H9 (cell line): Measurements from ENCODE around the gene ANKRD42. TPM values are rescaled to one million over a fixed set of nuclear protein-coding genes. Genes with fewer than 3 reads are reported as not detected.

ENCODE experiments used
- DNase-seq: peaks from one replicate; pipeline ENCODE4 v3.0.0-alpha.2; 2017
- H2AFZ ChIP-seq: one replicate; pipeline ENCODE4 v1.6.1; 2013; ENCODE audit warnings: mild to moderate bottlenecking, low read length, control low read depth, moderate library complexity
- H2AK5ac ChIP-seq: 2 replicates; pipeline ENCODE4 v1.6.1; 2013; ENCODE audit warnings: low read length, control low read depth, mixed read lengths; ENCODE audit not compliant: insufficient read length
- H2BK120ac ChIP-seq: one replicate; pipeline ENCODE4 v1.6.1; 2013; ENCODE audit warnings: low read depth, mild to moderate bottlenecking, low read length, control low read depth, inconsistent platforms; ENCODE audit not compliant: poor library complexity, severe bottlenecking
- H2BK12ac ChIP-seq: 2 replicates; pipeline ENCODE4 v1.6.1; 2013; ENCODE audit warnings: low read length, control low read depth, mixed read lengths, low read depth; ENCODE audit not compliant: insufficient read length
- H2BK15ac ChIP-seq: 2 replicates; pipeline ENCODE4 v1.6.1; 2013; ENCODE audit warnings: low read depth, low read length, control low read depth
- H2BK20ac ChIP-seq: one replicate; pipeline ENCODE4 v1.6.1; 2013; ENCODE audit warnings: low read depth, mild to moderate bottlenecking, low read length, control low read depth, inconsistent platforms; ENCODE audit not compliant: poor library complexity, severe bottlenecking
- H2BK5ac ChIP-seq: 2 replicates; pipeline ENCODE4 v1.6.1; 2013; ENCODE audit warnings: low read length, control low read depth, mixed read lengths; ENCODE audit not compliant: insufficient read length
- H3K14ac ChIP-seq: 2 replicates; pipeline ENCODE4 v1.6.1; 2013; ENCODE audit warnings: low read length, control low read depth; ENCODE audit not compliant: insufficient read depth
- H3K18ac ChIP-seq: 2 replicates; pipeline ENCODE4 v1.6.1; 2013; ENCODE audit warnings: low read depth, mild to moderate bottlenecking, mixed read lengths, low read length, control low read depth; ENCODE audit not compliant: insufficient read length
- H3K23ac ChIP-seq: 2 replicates; pipeline ENCODE4 v1.6.1; 2013; ENCODE audit warnings: low read length, control low read depth, mixed read lengths, low read depth; ENCODE audit not compliant: insufficient read length
- H3K23me2 ChIP-seq: 2 replicates; pipeline ENCODE4 v1.6.1; 2013; ENCODE audit warnings: low read depth, mild to moderate bottlenecking, mixed read lengths, low read length, control low read depth; ENCODE audit not compliant: insufficient read length, poor library complexity, severe bottlenecking
- H3K27ac ChIP-seq: 2 replicates; pipeline ENCODE4 v1.5.1; 2013; ENCODE audit warnings: low read length, control low read depth, mixed read lengths, low read depth; ENCODE audit not compliant: insufficient read length
- H3K27me3 ChIP-seq: 2 replicates; pipeline ENCODE4 v1.6.1; 2013; ENCODE audit warnings: low read length, control low read depth, inconsistent platforms; ENCODE audit not compliant: insufficient read depth
- H3K4ac ChIP-seq: 2 replicates; pipeline ENCODE4 v1.6.1; 2013; ENCODE audit warnings: low read depth, mild to moderate bottlenecking, control low read depth, inconsistent platforms, low read length, moderate library complexity
- H3K4me1 ChIP-seq: 2 replicates; pipeline ENCODE4 v1.6.1; 2013; ENCODE audit warnings: low read length, control low read depth, inconsistent platforms; ENCODE audit not compliant: insufficient read depth
- H3K4me2 ChIP-seq: 2 replicates; pipeline ENCODE4 v1.6.1; 2013; ENCODE audit warnings: low read length, control low read depth, mixed read lengths; ENCODE audit not compliant: insufficient read length, insufficient read depth
- H3K56ac ChIP-seq: 2 replicates; pipeline ENCODE4 v1.6.1; 2013; ENCODE audit warnings: low read depth, mild to moderate bottlenecking, mixed read lengths, low read length, control low read depth; ENCODE audit not compliant: insufficient read length
- H3K79me1 ChIP-seq: 2 replicates; pipeline ENCODE4 v1.6.1; 2013; ENCODE audit warnings: low read depth, mild to moderate bottlenecking, moderate library complexity, low read length, control low read depth, inconsistent platforms; ENCODE audit not compliant: insufficient read depth, poor library complexity, severe bottlenecking
- H3K79me2 ChIP-seq: 2 replicates; pipeline ENCODE4 v1.6.1; 2013; ENCODE audit warnings: low read length, control low read depth, inconsistent platforms; ENCODE audit not compliant: insufficient read depth
- H3K9ac ChIP-seq: 2 replicates; pipeline ENCODE4 v1.6.1; 2013; ENCODE audit warnings: low read length, control low read depth, mixed read lengths; ENCODE audit not compliant: insufficient read length; ENCODE audit errors: extremely low read depth
- H3K9me3 ChIP-seq: one replicate; pipeline ENCODE4 v1.6.1; 2013; ENCODE audit warnings: low read depth, low read length, inconsistent platforms; ENCODE audit not compliant: control insufficient read depth
- H3T11ph ChIP-seq: one replicate; pipeline ENCODE4 v1.6.1; 2013; ENCODE audit warnings: mild to moderate bottlenecking, low read length, control low read depth, inconsistent platforms
- H4K20me1 ChIP-seq: one replicate; pipeline ENCODE4 v1.6.1; 2013; ENCODE audit not compliant: control insufficient read depth, insufficient read length, insufficient read depth
- H4K5ac ChIP-seq: 2 replicates; pipeline ENCODE4 v1.6.1; 2013; ENCODE audit warnings: low read depth, mild to moderate bottlenecking, mixed read lengths, low read length, control low read depth; ENCODE audit not compliant: insufficient read length
- H4K8ac ChIP-seq: replicated peaks from 2 replicates; pipeline ENCODE4 v1.6.1; 2013; ENCODE audit warnings: low read length, control low read depth, mixed read lengths, low read depth; ENCODE audit not compliant: insufficient read length
- H4K91ac ChIP-seq: 2 replicates; pipeline ENCODE4 v1.6.1; 2013; ENCODE audit warnings: low read depth, mild to moderate bottlenecking, moderate library complexity, mixed read lengths, low read length, control low read depth; ENCODE audit not compliant: insufficient read length
- H3K27ac Mint-ChIP-seq, 3 experiments: 2 replicates in 2 of 3; 3 replicates in 1 of 3; pipeline ENCODE4 v1.8.0; 2020 to 2021; ENCODE audit warnings: mixed read lengths in 3 of 3, mild to moderate bottlenecking in 1 of 3, moderate library complexity in 1 of 3
- H3K27me3 Mint-ChIP-seq: 2 replicates; pipeline ENCODE4 v1.8.0; 2021; ENCODE audit warnings: low read depth, mild to moderate bottlenecking, moderate library complexity, mixed read lengths
- H3K36me3 Mint-ChIP-seq, 3 experiments: 2 replicates in 2 of 3; 3 replicates in 1 of 3; pipeline ENCODE4 v1.8.0; 2020 to 2021; ENCODE audit warnings: low read depth in 3 of 3, mixed read lengths in 3 of 3; ENCODE audit not compliant: insufficient read depth in 1 of 3
- H3K4me1 Mint-ChIP-seq, 2 experiments: 2 replicates each; pipeline ENCODE4 v1.8.0; 2020; ENCODE audit warnings: mixed read lengths in 2 of 2
- H3K4me3 Mint-ChIP-seq, 2 experiments: 2 replicates in 1 of 2; 3 replicates in 1 of 2; pipeline ENCODE4 v1.8.0; 2020 to 2021; ENCODE audit warnings: mild to moderate bottlenecking in 2 of 2, mixed read lengths in 2 of 2, moderate library complexity in 1 of 2
- H3K9me3 Mint-ChIP-seq, 2 experiments: 2 replicates in 1 of 2; 3 replicates in 1 of 2; pipeline ENCODE4 v1.8.0; 2020; ENCODE audit warnings: mild to moderate bottlenecking in 2 of 2, mixed read lengths in 2 of 2, moderate library complexity in 1 of 2
- WGBS: extraction: QIAGEN DNeasy Blood & Tissue Kit; methylation state at CpG from one replicate; pipeline ENCODE4 v1.1.7; 2013; ENCODE audit warnings: missing lambda C conversion rate, low lambda C conversion rate, mixed read lengths; ENCODE audit not compliant: insufficient read length; ENCODE audit errors: extremely low coverage; 5-methylcytosine and 5-hydroxymethylcytosine counted together
- total RNA-seq: library from RNA; stranded (reverse); gene quantifications from 2 replicates; pipeline ENCODE4 v1.2.1, GENCODE V29; 2021
- TF ChIP-seq, protein P1 (sequence below): fragments of 200-600 bp; sonication (generic); conservative IDR thresholded peaks from 3 replicates; pipeline ENCODE4 v1.8.0; 2021; ENCODE audit warnings: antibody characterized with exemption, mild to moderate bottlenecking

The ANKRD42 gene
- total RNA-seq, 1 experiment from 2014 or later: 4.9 TPM

DNA sequence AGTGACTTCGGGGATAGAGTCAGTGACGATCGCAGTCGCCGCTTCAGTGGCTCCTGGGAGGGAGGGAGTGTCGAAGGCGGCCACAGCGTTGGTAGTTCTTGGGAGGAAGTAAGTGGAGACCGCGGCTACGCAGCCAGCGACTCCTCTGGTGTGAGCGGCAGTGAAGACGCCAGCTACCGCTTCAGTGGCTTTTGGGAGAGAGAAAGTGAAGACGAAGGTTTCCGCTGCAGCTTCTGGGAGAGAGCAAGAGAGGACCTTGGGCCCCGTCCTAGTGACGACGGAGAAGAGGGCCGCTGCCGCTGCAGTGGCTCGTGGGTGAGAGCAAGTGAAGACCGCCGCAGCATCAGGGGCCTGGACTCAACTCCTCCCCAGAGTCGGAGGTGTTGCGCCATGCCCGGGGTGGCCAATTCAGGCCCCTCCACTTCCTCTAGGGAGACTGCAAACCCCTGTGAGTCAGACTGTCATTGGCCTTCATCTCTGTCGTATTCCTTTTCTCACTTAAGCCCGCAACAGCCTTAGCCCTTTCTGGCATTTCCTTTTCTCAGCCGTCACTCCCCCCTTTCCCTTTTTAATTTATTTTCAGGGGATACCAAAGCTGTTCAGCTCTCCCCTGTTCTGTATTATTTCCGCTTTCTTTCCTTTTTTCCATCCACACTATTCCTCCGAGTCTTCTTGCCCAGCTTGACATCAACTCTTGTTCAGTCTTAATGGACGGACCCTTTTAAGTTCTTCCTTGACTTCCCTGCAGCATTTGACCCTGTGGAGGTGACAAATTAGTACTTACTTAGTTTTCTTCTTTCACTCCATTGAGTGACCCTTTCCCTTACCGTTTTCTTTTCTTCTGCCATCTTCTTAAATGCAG, 1.0 kb downstream of the ANKRD42 start:
- TF ChIP-seq, protein P1, sequence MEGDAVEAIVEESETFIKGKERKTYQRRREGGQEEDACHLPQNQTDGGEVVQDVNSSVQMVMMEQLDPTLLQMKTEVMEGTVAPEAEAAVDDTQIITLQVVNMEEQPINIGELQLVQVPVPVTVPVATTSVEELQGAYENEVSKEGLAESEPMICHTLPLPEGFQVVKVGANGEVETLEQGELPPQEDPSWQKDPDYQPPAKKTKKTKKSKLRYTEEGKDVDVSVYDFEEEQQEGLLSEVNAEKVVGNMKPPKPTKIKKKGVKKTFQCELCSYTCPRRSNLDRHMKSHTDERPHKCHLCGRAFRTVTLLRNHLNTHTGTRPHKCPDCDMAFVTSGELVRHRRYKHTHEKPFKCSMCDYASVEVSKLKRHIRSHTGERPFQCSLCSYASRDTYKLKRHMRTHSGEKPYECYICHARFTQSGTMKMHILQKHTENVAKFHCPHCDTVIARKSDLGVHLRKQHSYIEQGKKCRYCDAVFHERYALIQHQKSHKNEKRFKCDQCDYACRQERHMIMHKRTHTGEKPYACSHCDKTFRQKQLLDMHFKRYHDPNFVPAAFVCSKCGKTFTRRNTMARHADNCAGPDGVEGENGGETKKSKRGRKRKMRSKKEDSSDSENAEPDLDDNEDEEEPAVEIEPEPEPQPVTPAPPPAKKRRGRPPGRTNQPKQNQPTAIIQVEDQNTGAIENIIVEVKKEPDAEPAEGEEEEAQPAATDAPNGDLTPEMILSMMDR: no peak
- Histone ChIP-seq H4K91ac (no peak overlapping the region), H3K9ac (peak overlapping the region; percentile 64), H3K79me1 (no peaks in the 10 kb centered on the region), H3K79me2 (peaks cover 7% of the 10 kb centered on the region; the same call in 1 of the 2 replicates), H2BK120ac (no peak overlapping the region), H2BK20ac (no peak overlapping the region), H3K9me3 (no peaks in the 10 kb centered on the region), H3K18ac (no peak overlapping the region), H3K4me2 (peak overlapping the region; percentile 91), H4K8ac (no peak overlapping the region), H2AFZ (no peak overlapping the region), H3K27ac (no peak overlapping the region), H2AK5ac (no peak overlapping the region), H4K5ac (no peak overlapping the region), H3T11ph (no peak overlapping the region), H3K23ac (no peak overlapping the region), H3K56ac (no peak overlapping the region), H4K20me1 (no peaks in the 10 kb centered on the region), H3K4me1 (no peaks in the 10 kb centered on the region), H2BK12ac (no peak overlapping the region), H3K4ac (no peak overlapping the region), H3K27me3 (no peaks in the 10 kb centered on the region; the same call in 1 of the 2 replicates), H2BK15ac (no peak overlapping the region), H3K23me2 (peaks cover 19% of the 10 kb centered on the region), H3K14ac (peak overlapping the region; percentile 39; the same call in 1 of the 2 replicates), H2BK5ac (no peak overlapping the region)
- Mint-ChIP-seq H3K4me3 (peak overlapping the region; percentile 97 to 99), H3K9me3 (no peaks in the 10 kb centered on the region), H3K36me3 (peaks cover 5 to 31% (median 28%) of the 10 kb centered on the region in 3 experiments; a peak in 5 of 7 replicates), H3K27me3 (peaks cover 2% of the 10 kb centered on the region), H3K27ac (peak overlapping the region in 2 of 3 experiments; percentile 38 to 80; a peak in 4 of 7 replicates), H3K4me1 (peaks cover 13% of the 10 kb centered on the region in 2 experiments)
- no CpG with 5 or more reads among the region's 35 CpGs for WGBS
- peak; percentile 49 for DNase-seq
